Effector CD4-positive, alpha-beta T cell (primary cell): Measurements from ENCODE around the gene ZNF598.
"Not testable (repeated sequence)": the region's sequence is repeated elsewhere in the genome, so short reads cannot be mapped to it uniquely, and the experiment has no call there.

Source experiments
- DNase-seq: peaks from one replicate; pipeline ENCODE4 v3.0.0-alpha.2; 2020

Gene ZNF598

DNA sequence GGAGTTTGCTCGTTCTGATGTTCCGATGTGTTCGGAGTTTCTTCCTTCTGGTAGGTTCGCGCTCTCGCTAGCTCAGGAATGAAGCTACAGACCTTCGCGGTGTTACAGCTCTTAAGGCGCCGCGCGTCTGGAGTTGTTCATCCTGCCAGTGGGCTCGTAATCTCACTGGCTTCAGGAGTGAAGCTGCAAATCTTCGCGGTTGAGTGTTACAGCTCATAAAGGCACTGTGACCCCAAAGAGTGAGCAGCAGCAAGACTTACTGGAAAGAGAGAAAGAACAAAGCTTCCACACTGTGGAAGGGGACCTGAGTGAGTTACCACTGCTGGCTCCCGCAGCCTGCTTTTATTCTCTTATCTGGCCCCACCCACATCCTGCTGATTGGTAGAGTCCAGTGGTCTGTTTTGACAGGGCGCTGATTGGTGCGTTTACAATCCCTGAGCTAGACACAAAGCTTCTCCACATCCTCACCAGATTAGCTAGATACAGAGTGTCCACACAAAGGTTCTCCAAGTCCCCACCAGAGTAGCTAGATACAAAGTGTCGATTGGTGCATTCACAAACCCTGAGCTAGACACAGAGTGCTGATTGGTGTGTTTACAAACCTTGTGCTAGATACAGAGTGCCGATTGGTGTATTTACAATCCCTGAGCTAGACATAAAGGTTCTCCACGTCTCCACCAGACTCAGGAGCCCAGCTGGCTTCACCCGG lies 52.0 kb downstream of the ZNF598 start:
- not testable (repeated sequence) for DNase-seq

GRCh38 chr16:1953734-1954133 lies 55.9 kb downstream of the ZNF598 start:
- DNase-seq: no peak

- DNase-seq: no peak
Measured at GRCh38 chr16:1950559-1950958, 59.1 kb downstream of the ZNF598 start.

- DNase-seq: no peak
Measured at GRCh38 chr16:1950047-1950446, 59.6 kb downstream of the ZNF598 start.

GRCh38 chr16:1949507-1949906 lies 60.1 kb downstream of the ZNF598 start:
- no peak for DNase-seq
